HepG2 (cell line): ENCODE results near the gene ANTXRL. TPM values are rescaled to one million over a fixed set of nuclear protein-coding genes. Genes with fewer than 3 reads are reported as not detected.

Experiments
- AGO1 ChIP-seq: fragments of 200-400 bp; formaldehyde crosslinking; IDR thresholded peaks from 2 replicates; pipeline ENCODE4 v1.6.1; 2017; ENCODE audit warnings: mild to moderate bottlenecking, low read depth, low read length, moderate library complexity; ENCODE audit not compliant: poor library complexity, severe bottlenecking
- FOXA3 ChIP-seq: IDR thresholded peaks from 2 replicates; pipeline ENCODE4 v1.6.1; 2016; ENCODE audit warnings: missing genetic modification reagents, missing compliant biosample characterization
- GLMP ChIP-seq: sonication (generic); formaldehyde crosslinking; IDR thresholded peaks from 2 replicates; pipeline ENCODE4 v1.9.0; 2021; ENCODE audit warnings: missing genetic modification reagents, mild to moderate bottlenecking, borderline replicate concordance
- POLR2A ChIP-seq, 2 experiments: IDR thresholded peaks; 2 replicates each; pipeline ENCODE4 v1.6.1; 2011; ENCODE audit warnings: low read depth in 2 of 2, low read length in 2 of 2, mild to moderate bottlenecking in 1 of 2, moderate library complexity in 1 of 2; ENCODE audit not compliant: insufficient read depth in 1 of 2
- REXO4 ChIP-seq: sonication (generic); formaldehyde crosslinking; IDR thresholded peaks from 2 replicates; pipeline ENCODE4 v1.8.0; 2022; ENCODE audit warnings: missing genetic modification reagents, mild to moderate bottlenecking, borderline replicate concordance
- TARDBP ChIP-seq: sonication (generic); formaldehyde crosslinking; IDR thresholded peaks from 2 replicates; pipeline ENCODE4 v1.8.0; 2022; ENCODE audit warnings: mild to moderate bottlenecking, missing genetic modification reagents
- TCF7L2 ChIP-seq: IDR thresholded peaks from 2 replicates; pipeline ENCODE4 v1.6.1; 2011; ENCODE audit warnings: mild to moderate bottlenecking, low read depth, low read length, moderate library complexity
- TFAP4 ChIP-seq: sonication (generic); IDR thresholded peaks from 2 replicates; pipeline ENCODE4 v1.6.1; 2016; ENCODE audit warnings: low read depth, borderline replicate concordance
- ZBTB8A ChIP-seq: sonication (generic); formaldehyde crosslinking; IDR thresholded peaks from 2 replicates; pipeline ENCODE4 v1.4.0; 2020; ENCODE audit warnings: mild to moderate bottlenecking, low read depth, missing genetic modification reagents, borderline replicate concordance
- ZNF687 ChIP-seq: sonication (generic); formaldehyde crosslinking; IDR thresholded peaks from 2 replicates; pipeline ENCODE4 v1.5.1; 2020; ENCODE audit warnings: mild to moderate bottlenecking, missing genetic modification reagents, moderate library complexity
- ZNF790 ChIP-seq: sonication (generic); formaldehyde crosslinking; IDR thresholded peaks from 2 replicates; pipeline ENCODE4 v1.8.0; 2022; ENCODE audit warnings: missing genetic modification reagents, mild to moderate bottlenecking, borderline replicate concordance
- polyA plus RNA-seq, 8 experiments: library from polyadenylated mRNA; depleted of rRNA in 3 of 8; stranded (reverse) in 7 of 8; unstranded in 1 of 8; fragments of >200 nt; fragmentation: Illumina TruSeq in 4 of 8; extraction: Trizol in 4 of 8; gene quantifications; 2 replicates each; pipeline versions ENCODE4 v1.2.1 to v1.2.3, GENCODE V29; 2011 to 2016; ENCODE audit warnings: low read depth in 4 of 8, missing spikeins in 1 of 8, mixed read lengths in 1 of 8; ENCODE audit not compliant: insufficient read depth in 1 of 8
- total RNA-seq, 5 experiments: library from RNA; depleted of rRNA; stranded (reverse); fragments of >200 nt; fragmentation: Illumina TruSeq; extraction: Trizol; gene quantifications; 2 replicates each; pipeline ENCODE4 v1.2.3, GENCODE V29; 2016; ENCODE audit warnings: low read depth in 1 of 5
- TF ChIP-seq, protein P1 (sequence below): sonication (generic); formaldehyde crosslinking; IDR thresholded peaks from 2 replicates; pipeline ENCODE4 v1.9.0; 2022; ENCODE audit warnings: missing genetic modification reagents, mild to moderate bottlenecking, borderline replicate concordance

ANTXRL gene
- total and polyA plus RNA-seq, 2 of the 13 experiments (the other 11 are each of a cell fraction or from before 2014, with no cell fraction given), result not detected

DNA sequence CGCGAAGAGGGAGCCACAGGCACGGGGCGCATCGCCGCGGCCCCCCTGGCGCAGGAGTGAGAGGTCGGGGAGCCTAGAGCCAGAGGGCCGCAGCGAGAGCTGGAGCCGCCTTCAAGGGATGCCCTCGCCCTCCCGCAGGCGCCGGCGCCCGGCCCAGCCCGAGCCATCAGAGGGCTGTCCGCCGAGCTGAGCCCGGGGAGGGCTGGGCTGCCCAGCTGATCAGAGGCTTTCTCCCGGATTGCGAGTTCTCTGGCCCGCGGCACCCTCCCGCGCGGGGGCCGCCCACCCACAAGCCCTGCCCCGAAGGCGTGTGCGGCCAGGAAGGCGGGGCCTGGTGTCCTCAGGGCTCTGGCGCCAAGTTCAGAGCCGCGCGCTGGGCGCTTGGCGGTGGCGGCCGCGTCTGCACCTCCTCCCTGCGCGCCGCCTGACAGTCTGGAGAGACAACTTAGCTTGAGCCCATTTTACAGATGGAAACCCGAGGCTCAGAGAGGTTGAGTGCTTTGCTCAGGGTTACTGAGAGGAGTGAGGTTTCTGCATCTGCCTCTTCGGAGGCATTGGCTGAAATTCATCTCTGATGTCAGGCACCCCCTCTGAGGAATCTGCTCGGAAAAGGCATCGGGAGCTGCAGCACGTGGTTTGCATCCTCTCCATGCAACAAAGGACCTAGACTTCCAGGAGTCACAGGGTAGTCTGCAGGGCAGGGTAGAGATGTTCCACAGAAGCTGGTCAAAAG, 3.8 kb upstream of the ANTXRL start (continued):
- TF ChIP-seq GLMP (no peak), ZNF687 (CRISPR knock-in tag) (no peak), FOXA3 (CRISPR knock-in tag) (no peak), POLR2A (IDR thresholded peaks at IDR 0.05; ENCODE audit: insufficient read depth in 1 of 2, low read depth in 2 of 2, low read length in 2 of 2) (0 out of 4 replicates have a peak, but pooled peaks of 1 of the 2 experiments have one; percentile 28), TCF7L2 (no peak), AGO1 (no peak), TFAP4 (peak; percentile 61; the same call in 1 of the 2 replicates), ZNF790 (CRISPR knock-in tag) (no peak), REXO4 (CRISPR knock-in tag) (no peak), ZBTB8A (no peak), TARDBP (CRISPR knock-in tag) (no peak)
- TF ChIP-seq, protein P1, sequence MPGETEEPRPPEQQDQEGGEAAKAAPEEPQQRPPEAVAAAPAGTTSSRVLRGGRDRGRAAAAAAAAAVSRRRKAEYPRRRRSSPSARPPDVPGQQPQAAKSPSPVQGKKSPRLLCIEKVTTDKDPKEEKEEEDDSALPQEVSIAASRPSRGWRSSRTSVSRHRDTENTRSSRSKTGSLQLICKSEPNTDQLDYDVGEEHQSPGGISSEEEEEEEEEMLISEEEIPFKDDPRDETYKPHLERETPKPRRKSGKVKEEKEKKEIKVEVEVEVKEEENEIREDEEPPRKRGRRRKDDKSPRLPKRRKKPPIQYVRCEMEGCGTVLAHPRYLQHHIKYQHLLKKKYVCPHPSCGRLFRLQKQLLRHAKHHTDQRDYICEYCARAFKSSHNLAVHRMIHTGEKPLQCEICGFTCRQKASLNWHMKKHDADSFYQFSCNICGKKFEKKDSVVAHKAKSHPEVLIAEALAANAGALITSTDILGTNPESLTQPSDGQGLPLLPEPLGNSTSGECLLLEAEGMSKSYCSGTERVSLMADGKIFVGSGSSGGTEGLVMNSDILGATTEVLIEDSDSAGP, result no peak
